DMS79 treated with DMSO at 0.1 percent for 48 hours (cell line): Measurements from ENCODE around the gene C16orf96.
"Not testable (repeated sequence)": the region's sequence is repeated elsewhere in the genome, so short reads cannot be mapped to it uniquely, and the experiment has no call there.

Source experiments
- DNase-seq: peaks from one replicate; lab custom pipeline; 2025; lab: John Stamatoyannopoulos, UW

The C16orf96 gene

GRCh38 chr16:4566144-4566543, 10.0 kb downstream of the C16orf96 start:
- DNase-seq, result no peak

- no peak for DNase-seq
These were observed 13.9 kb downstream of the C16orf96 start for GRCh38 chr16:4570086-4570485.

- DNase-seq, result no peak
These were observed 14.7 kb downstream of the C16orf96 start for GRCh38 chr16:4570688-4571321.

DNA sequence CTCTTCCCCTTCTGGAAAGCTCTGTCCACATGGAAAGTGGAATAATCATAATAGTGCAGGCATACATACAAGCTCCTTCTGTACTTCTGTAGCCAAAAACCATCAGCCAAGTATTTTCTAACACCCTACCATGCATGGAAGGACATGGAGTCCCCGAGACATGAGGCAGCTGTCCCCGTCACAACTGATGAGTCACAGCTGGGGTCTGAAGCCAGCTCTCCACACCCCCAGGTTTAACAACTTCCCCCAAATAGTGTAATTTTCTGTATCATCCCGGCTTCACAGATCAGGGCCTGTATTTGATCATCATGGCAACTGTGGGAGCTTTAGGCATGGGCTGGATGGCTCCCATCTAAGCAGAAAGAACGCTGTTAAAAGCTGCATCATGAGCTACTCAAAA, 16.6 kb downstream of the C16orf96 start:
- no peak for DNase-seq

DNA sequence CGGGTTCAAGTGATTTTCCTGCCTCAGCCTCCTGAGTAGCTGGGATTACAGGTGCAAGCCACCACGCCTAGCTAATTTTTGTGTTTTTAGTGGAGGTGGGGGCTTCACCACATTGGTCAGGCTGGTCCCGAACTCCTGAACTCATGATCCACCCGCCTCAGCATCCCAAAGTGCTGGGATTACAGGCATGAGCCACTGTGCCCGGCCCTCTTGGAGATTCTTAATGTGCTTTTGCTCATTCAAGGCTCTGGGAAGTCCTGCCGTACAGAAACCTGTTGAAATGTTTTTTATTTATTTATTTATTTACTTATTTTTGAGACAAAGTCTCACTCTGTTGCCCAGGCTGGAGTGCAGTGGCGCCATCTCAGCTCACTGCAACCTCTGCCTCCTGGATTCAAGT, 17.8 kb downstream of the C16orf96 start:
- DNase-seq, result not testable (repeated sequence)

DNA sequence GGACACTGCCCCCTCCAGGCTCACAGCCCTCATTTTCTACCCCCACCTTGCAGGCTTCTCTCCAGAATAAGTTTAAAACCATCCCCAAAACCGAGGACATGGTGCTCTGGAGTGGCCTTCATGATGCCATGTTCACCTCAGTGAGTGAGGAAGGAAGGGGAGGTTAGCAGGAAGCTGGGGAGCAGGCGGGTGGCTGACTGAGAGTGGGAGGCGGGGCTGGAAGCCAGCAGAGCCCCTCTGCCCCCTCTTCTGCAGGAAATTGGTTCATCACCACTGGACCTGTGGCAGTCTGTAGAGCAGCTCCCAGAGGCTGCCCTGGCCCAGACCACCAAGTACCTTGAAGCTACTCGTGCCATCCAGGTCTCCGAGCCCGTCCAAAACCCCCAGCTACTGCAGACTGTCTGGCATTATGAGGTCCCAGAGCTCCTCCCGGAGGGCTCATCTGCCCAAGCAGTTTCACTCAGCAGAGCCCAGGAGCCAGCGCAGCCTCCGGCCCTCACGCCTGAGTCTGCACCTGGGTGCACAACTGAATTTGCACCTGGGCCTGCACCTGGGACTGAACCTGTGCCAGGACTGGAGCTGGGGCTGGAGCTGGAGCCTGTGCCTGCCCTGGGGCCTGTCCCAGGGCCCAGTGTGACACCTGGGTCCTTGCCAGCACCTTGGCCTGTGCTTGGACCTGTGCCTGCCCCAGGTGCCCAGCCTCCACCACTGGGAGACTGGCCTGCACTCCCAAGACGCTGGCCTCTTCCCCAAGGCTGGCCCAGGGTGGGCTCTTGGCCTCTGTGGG, 19.0 kb downstream of the C16orf96 start:
- no peak for DNase-seq

- DNase-seq, result no peak
These were observed 19.9 kb downstream of the C16orf96 start for GRCh38 chr16:4576008-4576407.

- peak; percentile 59 for DNase-seq
These were observed 22.9 kb downstream of the C16orf96 start for GRCh38 chr16:4578961-4579530.

DNA sequence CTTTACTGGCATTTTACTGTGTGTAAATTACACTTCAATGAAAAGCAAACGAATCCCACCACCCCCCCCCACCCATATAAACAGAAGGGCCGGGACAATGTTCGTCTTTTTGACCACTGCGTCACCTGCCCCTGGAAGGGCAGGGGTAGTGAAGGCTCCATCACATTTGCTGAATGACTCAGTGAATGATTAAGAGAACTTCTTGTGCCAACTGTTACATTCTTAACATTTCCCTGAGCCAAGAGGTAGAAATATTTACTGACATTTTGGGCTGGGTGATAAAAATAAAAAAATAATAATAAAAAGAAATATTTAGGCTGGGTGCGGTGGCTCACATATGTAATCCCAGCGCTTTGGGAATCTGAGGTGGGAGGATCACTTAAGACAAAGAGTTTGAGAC, 24.1 kb downstream of the C16orf96 start:
- no peak for DNase-seq

DNA sequence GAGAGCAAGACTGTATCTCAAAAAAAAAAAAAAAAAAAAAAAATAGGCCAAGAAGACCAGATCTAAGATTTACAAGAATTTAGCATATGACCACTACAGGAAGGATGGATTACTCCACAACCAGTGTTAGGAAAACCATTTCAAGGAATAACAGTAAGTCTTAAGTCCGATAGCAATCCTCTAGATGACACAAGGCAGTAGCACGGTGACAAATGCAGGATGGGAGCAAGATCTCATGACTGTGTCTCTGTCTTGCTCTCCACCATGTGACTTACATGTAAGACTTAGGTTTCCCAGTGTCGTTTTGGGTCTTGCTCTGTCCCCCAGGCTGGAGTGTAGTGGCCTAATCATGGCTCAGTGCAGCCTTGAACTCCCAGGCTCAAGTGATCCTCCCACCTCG, 27.8 kb downstream of the C16orf96 start:
- no peak for DNase-seq

DNA sequence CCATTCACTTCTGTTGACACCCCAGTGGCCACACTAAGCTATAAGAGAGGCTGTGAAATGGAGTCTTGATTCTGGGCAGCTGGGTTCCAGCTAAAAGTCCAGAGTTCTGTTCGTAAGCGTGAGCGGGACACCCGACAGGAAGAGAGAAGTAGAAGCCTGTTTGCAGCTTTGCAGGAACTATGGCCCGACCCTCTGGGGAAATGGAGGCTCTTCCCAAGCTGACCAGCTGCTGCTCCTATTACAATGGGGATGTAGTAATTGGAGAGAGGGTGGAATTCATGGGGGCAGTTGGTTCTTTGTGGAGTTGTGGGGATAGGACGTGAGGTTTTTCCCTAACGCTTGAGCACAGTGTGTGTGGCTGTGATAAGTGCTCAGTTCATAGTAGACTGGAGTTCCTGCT, 30.2 kb downstream of the C16orf96 start:
- DNase-seq, result no peak

DNA sequence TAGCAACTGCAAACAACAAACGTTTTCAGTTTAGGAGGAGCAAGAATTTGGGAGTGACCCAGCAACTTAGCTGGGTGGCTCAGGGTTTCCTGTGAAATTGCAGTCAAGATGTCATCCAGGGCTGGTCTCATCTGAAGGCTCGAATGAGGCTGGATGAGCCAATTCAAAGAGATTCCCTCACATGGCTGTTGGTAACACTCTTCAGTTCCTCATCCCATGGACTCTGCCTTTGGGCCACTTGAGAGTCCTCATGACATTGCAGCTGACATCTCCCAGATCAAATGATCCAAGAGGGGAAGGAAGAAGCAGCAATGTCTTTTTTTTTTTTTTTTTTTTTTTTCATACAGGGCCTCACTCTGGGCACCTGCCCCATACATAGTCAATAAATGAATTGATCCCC, 32.2 kb downstream of the C16orf96 start:
- no peak for DNase-seq

GRCh38 chr16:4588961-4589360, 32.8 kb downstream of the C16orf96 start:
- DNase-seq, result no peak

GRCh38 chr16:4591191-4591590, 35.1 kb downstream of the C16orf96 start:
- no peak for DNase-seq

GRCh38 chr16:4591706-4592470, 35.7 kb downstream of the C16orf96 start:
- DNase-seq, result no peak

DNA sequence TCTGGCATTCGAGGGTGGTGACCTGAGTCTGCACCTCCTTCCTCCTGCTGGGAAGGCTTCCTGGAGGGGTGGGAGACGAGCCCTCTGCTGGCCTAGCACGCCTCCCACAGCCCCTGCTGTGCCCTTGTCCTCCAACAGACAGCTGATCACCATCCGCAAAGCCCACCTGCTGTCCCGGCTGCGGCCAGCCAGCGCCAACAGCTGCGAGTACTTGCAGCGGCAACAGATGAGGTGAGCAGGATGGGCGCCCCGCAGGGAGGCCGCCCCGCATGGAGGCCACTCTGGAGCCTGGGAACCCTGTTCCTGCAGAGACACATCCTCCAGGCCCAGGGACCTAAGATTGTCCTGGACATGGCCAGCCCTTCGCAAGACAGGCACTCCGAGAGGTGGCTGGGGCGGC, 36.9 kb downstream of the C16orf96 start:
- DNase-seq, result no peak

- no peak for DNase-seq
These were observed 38.6 kb downstream of the C16orf96 start for GRCh38 chr16:4594433-4595410.

DNA sequence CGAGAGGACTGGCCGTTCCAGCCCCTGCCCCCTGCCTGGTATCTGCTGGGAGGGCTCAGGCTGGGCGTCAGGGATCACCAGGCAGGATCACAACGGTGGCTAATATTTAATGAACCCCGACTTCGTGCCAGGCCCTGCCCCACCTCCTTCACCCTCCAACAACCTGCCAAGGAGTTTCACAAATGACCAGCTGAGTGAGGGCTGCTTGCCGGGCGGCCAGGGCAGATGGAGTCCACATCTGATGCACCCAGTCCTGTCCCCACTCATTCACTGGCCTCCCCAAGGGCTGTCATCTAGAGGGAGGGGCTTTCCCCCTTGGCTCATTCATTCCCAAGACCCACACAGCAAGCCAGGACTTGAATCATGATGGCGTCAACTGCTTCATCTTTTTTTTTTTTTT, 41.0 kb downstream of the C16orf96 start:
- DNase-seq, result no peak

- DNase-seq, result no peak
These were observed 42.9 kb downstream of the C16orf96 start for GRCh38 chr16:4599037-4599436.

- no peak for DNase-seq
These were observed 43.4 kb downstream of the C16orf96 start for GRCh38 chr16:4599545-4599944.
